Mucosa of rectum (tissue), 2 donors: ENCODE data around the gene HSF5.
A peak's percentile ranks its signal among the peaks of the same experiment; 100 is the strongest.

Experiments
- H3K27ac ChIP-seq, 2 donors: one replicate each; pipeline ENCODE4 v1.7.0; 2013; ENCODE audit warnings: inconsistent platforms in 2 of 2, low read depth in 2 of 2, low read length in 2 of 2
- H3K27me3 ChIP-seq, 2 donors: one replicate each; pipeline ENCODE4 v1.7.0; 2013; ENCODE audit warnings: low read length in 2 of 2; ENCODE audit not compliant: control insufficient read depth in 2 of 2, insufficient read depth in 2 of 2
- H3K36me3 ChIP-seq, 2 donors: one replicate each; pipeline ENCODE4 v1.7.0; 2013; ENCODE audit warnings: low read length in 2 of 2; ENCODE audit not compliant: control insufficient read depth in 2 of 2, insufficient read depth in 2 of 2
- H3K4me1 ChIP-seq, 2 donors: one replicate each; pipeline ENCODE4 v1.7.0; 2013; ENCODE audit warnings: low read length in 2 of 2, mild to moderate bottlenecking in 1 of 2; ENCODE audit not compliant: control insufficient read depth in 2 of 2, insufficient read depth in 2 of 2
- H3K4me3 ChIP-seq, 2 donors: one replicate each; pipeline ENCODE4 v1.7.0; 2013; ENCODE audit warnings: low read length in 2 of 2
- H3K9ac ChIP-seq, 2 donors: one replicate each; pipeline ENCODE4 v1.7.0; 2013; ENCODE audit warnings: low read length in 2 of 2, low read depth in 1 of 2, mild to moderate bottlenecking in 1 of 2
- H3K9me3 ChIP-seq, 2 donors: one replicate each; pipeline ENCODE4 v1.7.0; 2013; ENCODE audit warnings: low read length in 2 of 2; ENCODE audit not compliant: control insufficient read depth in 2 of 2
- donor health status: healthy.
- donor health status: Normal muscosa, but diverticular disease.

The HSF5 gene

DNA sequence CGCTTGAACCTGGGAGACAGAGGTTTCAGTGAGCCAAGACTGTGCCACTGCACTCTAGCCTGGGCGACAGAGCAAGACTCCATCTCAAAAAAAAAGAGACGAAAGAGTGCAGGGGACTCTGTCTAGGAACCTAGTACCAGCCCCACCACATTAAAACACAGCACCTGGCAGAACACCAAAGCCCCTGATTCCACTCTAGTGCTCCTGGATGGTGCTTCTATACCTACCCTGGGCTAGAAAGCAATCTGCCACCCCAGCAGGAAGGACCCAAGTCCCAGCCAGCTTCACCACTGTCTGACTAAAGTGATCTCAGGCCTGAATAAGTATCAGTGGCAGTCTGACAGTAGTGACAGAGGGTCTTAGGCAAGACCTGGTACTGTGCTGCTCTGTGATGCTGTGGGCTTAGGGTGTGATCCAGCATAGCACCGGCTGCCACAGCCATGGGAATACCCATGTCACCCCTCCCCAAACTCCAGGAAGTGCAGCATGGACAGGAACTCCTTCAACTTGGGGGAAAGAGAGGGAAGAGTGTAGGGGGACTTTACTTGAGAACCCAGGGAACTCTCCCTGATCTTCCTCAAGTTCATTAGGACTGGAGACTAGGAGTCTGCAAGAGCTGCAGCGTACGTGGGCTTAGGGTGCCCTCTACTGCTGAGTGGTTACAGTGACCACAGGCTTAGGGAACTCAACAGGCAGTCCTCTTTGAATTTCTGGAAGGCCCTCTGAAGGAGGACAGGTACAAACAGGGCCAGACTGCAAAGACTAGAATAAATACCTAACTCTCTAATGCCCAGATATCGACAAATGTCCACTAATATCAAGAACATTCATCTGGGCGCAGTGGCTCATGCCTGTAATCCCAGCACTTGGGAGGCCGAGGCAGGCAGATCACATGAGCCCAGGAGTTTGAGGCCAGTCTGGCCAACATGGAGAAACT, 40.9 kb downstream of the HSF5 start:
- Histone ChIP-seq H3K4me1 (no peaks in the 10 kb centered on the region), H3K9me3 (no peaks in the 10 kb centered on the region), H3K4me3 (no peak overlapping the region), H3K27me3 (no peaks in the 10 kb centered on the region), H3K27ac (no peak overlapping the region), H3K9ac (no peak overlapping the region), H3K36me3 (no peaks in the 10 kb centered on the region)

GRCh38 chr17:58446086-58446485, 42.1 kb downstream of the HSF5 start:
- H3K36me3 ChIP-seq, result no peaks in the 10 kb centered on the region
- no peak overlapping the region for H3K4me3 ChIP-seq
- H3K27me3 ChIP-seq, result no peaks in the 10 kb centered on the region
- H3K4me1 ChIP-seq, result no peaks in the 10 kb centered on the region
- H3K9me3 ChIP-seq, result no peaks in the 10 kb centered on the region
- no peak overlapping the region for H3K27ac ChIP-seq
- H3K9ac ChIP-seq, result no peak overlapping the region

GRCh38 chr17:58436805-58437239, 51.4 kb downstream of the HSF5 start:
- no peak overlapping the region for H3K9ac ChIP-seq
- H3K36me3 ChIP-seq, result no peaks in the 10 kb centered on the region
- no peak overlapping the region for H3K27ac ChIP-seq
- H3K9me3 ChIP-seq, result no peaks in the 10 kb centered on the region
- H3K4me1 ChIP-seq, result no peaks in the 10 kb centered on the region
- no peak overlapping the region for H3K4me3 ChIP-seq
- H3K27me3 ChIP-seq, result no peaks in the 10 kb centered on the region

GRCh38 chr17:58436245-58436644, 52.0 kb downstream of the HSF5 start:
- Histone ChIP-seq H3K9me3 (no peaks in the 10 kb centered on the region), H3K27me3 (no peaks in the 10 kb centered on the region), H3K9ac (no peak overlapping the region), H3K27ac (no peak overlapping the region), H3K4me1 (no peaks in the 10 kb centered on the region), H3K4me3 (no peak overlapping the region), H3K36me3 (no peaks in the 10 kb centered on the region)

DNA sequence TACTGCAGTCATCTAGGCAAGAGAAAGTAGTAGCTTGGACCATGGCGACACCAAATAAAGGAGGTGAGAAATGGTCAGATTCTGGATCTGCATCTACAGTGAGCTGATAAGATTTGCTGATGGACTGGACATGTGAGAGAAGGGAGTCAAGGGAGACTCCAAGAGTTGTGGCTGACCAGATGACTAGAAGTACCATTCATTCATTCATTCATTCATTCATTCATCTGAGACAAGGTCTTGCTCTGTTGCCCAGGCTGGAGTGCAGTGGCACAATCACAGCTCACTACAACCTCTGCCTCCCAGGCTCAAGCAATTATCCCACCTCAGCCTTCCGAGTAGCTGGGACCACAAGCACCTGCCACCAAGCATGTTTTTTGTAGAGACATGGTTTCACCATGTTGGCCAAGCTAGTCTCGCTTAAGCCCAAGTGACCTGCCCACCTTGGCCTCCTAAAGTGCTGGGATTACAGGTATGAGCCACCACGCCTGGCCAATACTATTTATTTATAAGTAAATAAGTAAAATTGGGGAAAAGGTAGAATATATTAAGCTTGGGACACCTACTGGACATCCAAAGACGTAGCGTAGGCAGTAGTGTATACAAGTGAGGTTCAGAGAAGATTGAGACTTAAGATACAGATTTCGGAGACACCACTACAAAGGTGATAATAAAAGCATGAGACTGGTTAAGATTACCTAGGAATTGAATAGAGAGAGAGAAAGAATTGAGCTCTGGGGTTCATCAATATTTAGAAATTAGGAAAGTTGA, 55.2 kb downstream of the HSF5 start:
- Histone ChIP-seq H3K27me3 (no peaks in the 10 kb centered on the region), H3K4me3 (no peak overlapping the region), H3K4me1 (no peaks in the 10 kb centered on the region), H3K9me3 (no peaks in the 10 kb centered on the region), H3K27ac (no peak overlapping the region), H3K9ac (no peak overlapping the region), H3K36me3 (no peaks in the 10 kb centered on the region)

- Histone ChIP-seq H3K27me3 (no peaks in the 10 kb centered on the region), H3K4me3 (no peak overlapping the region), H3K36me3 (no peaks in the 10 kb centered on the region), H3K9me3 (no peaks in the 10 kb centered on the region), H3K4me1 (no peaks in the 10 kb centered on the region), H3K9ac (no peak overlapping the region), H3K27ac (no peak overlapping the region)
These were observed 60.4 kb downstream of the HSF5 start for GRCh38 chr17:58427807-58428206.

GRCh38 chr17:58421711-58422110, 66.5 kb downstream of the HSF5 start:
- H3K9me3 ChIP-seq, result no peaks in the 10 kb centered on the region
- no peaks in the 10 kb centered on the region for H3K27me3 ChIP-seq
- H3K36me3 ChIP-seq, result no peaks in the 10 kb centered on the region
- no peak overlapping the region for H3K27ac ChIP-seq
- H3K9ac ChIP-seq, result no peak overlapping the region
- no peak overlapping the region for H3K4me3 ChIP-seq
- H3K4me1 ChIP-seq, result peaks cover 7% of the 10 kb centered on the region in 2 donors

DNA sequence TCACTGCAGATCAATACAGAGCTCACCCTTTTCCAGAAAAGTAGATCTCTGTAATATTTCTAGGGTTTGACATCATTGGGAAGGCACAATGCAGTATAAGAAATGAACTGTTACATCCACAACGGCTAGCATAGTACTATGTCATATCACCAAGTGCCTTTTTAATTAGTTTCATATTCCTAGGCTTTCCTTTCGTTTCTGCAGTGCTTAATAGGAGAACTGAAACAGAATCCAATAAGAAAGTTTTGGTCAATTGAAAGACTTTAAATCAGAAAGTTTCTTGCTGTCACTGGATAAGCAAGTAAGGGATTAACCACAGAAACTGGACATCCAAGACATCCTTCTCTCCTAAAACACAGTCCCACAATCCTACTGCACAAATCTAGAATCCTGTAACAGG, 67.4 kb downstream of the HSF5 start:
- Histone ChIP-seq H3K9ac (no peak overlapping the region), H3K27me3 (no peaks in the 10 kb centered on the region), H3K36me3 (no peaks in the 10 kb centered on the region), H3K27ac (no peak overlapping the region), H3K4me3 (no peak overlapping the region), H3K9me3 (no peaks in the 10 kb centered on the region), H3K4me1 (peaks cover 7% of the 10 kb centered on the region in 2 donors)

- Histone ChIP-seq H3K9me3 (no peaks in the 10 kb centered on the region), H3K4me1 (peaks cover 7% of the 10 kb centered on the region in 2 donors), H3K4me3 (peak within 1 kb of the TSS; percentile 85 to 87), H3K27me3 (no peaks in the 10 kb centered on the region), H3K27ac (peak within 1 kb of the TSS; percentile 87 to 94), H3K36me3 (no peaks in the 10 kb centered on the region), H3K9ac (peak within 1 kb of the TSS; percentile 73 to 86)
These were observed 70.7 kb downstream of the HSF5 start, which contains the start of gene RNF43 for GRCh38 chr17:58417300-58418092. Gene RNF43 (minus strand): TSS chr17:58417534. CDS start chr17:58415577, 1,957 bp downstream.
